ENCODE results near the gene KIDINS220. TPM values are rescaled to one million over a fixed set of nuclear protein-coding genes. Genes with fewer than 3 reads are reported as not detected.

KIDINS220 gene
- total and polyA plus RNA-seq, 3 experiments from 2014 or later = 25.6 to 33.2 (median 33.1) TPM

GRCh38 chr2:8693157-8693821 is 144.1 kb downstream of the KIDINS220 start:
- ChIA-PET POLR2A (no interaction called here), CTCF (interaction anchor here (1.2 to 1.9 kb wide), 3 partner anchors 33 to 1596 kb away, joined by 3 to 5 read pairs (median 5); no protein-coding TSS in a partner anchor)
- H3K9me3 Mint-ChIP-seq = peaks cover 0 to 5% (median 0%) of the 10 kb centered on the region in 5 donors
- H3K4me1 Mint-ChIP-seq = peaks cover 0 to 4% (median 4%) of the 10 kb centered on the region in 3 donors
- H3K27me3 Mint-ChIP-seq = peaks cover 13 to 28% of the 10 kb centered on the region in 2 donors
- Histone ChIP-seq H3K36me3 (ENCODE audit: insufficient read depth, low read length) (no peaks in the 10 kb centered on the region), H3K9me3 (ENCODE audit: low read length) (no peaks in the 10 kb centered on the region), H3K4me1 (ENCODE audit: insufficient read depth, low read length) (no peaks in the 10 kb centered on the region), H3K27me3 (ENCODE audit: insufficient read depth, low read length, poor library complexity, severe bottlenecking) (peaks cover 6% of the 10 kb centered on the region), H3K27ac (ENCODE audit: low read depth, low read length) (no peak overlapping the region), H3K4me3 (ENCODE audit: low read length) (no peak overlapping the region)
- peak overlapping the region in 4 of 7 donors; percentile 8 to 54 (median 45) for H3K4me3 Mint-ChIP-seq
- DNase-seq = peak in 1 of 5 donors; percentile 31
- no peak overlapping the region for H3K27ac Mint-ChIP-seq
- H3K36me3 Mint-ChIP-seq = peaks cover 0 to 19% (median 7%) of the 10 kb centered on the region in 3 donors

GRCh38 chr2:8692783-8693156 is 144.6 kb downstream of the KIDINS220 start:
- ChIA-PET POLR2A (no interaction called here), CTCF (interaction anchor here (1.2 to 1.9 kb wide), 3 partner anchors 33 to 1595 kb away, joined by 3 to 5 read pairs (median 5); no protein-coding TSS in a partner anchor)
- Mint-ChIP-seq H3K9me3 (peaks cover 0 to 3% (median 0%) of the 10 kb centered on the region in 5 donors), H3K36me3 (peaks cover 0 to 18% (median 7%) of the 10 kb centered on the region in 3 donors), H3K4me3 (no peak overlapping the region), H3K27me3 (peaks cover 13 to 28% of the 10 kb centered on the region in 2 donors), H3K27ac (no peak overlapping the region), H3K4me1 (peaks cover 0 to 4% (median 4%) of the 10 kb centered on the region in 3 donors)
- Histone ChIP-seq H3K4me3 (ENCODE audit: low read length) (no peak overlapping the region), H3K36me3 (ENCODE audit: insufficient read depth, low read length) (no peaks in the 10 kb centered on the region), H3K9me3 (ENCODE audit: low read length) (no peaks in the 10 kb centered on the region), H3K27ac (ENCODE audit: low read depth, low read length) (no peak overlapping the region), H3K4me1 (ENCODE audit: insufficient read depth, low read length) (no peaks in the 10 kb centered on the region), H3K27me3 (ENCODE audit: insufficient read depth, low read length, poor library complexity, severe bottlenecking) (peaks cover 6% of the 10 kb centered on the region)
- no peak for DNase-seq

GRCh38 chr2:8691859-8692437 is 145.5 kb downstream of the KIDINS220 start:
- H3K4me1 Mint-ChIP-seq = peaks cover 0 to 4% (median 4%) of the 10 kb centered on the region in 3 donors
- Histone ChIP-seq H3K4me3 (ENCODE audit: low read length) (no peak overlapping the region), H3K4me1 (ENCODE audit: insufficient read depth, low read length) (no peaks in the 10 kb centered on the region), H3K9me3 (ENCODE audit: low read length) (no peaks in the 10 kb centered on the region), H3K27me3 (ENCODE audit: insufficient read depth, low read length, poor library complexity, severe bottlenecking) (peaks cover 6% of the 10 kb centered on the region), H3K27ac (ENCODE audit: low read depth, low read length) (no peak overlapping the region), H3K36me3 (ENCODE audit: insufficient read depth, low read length) (no peaks in the 10 kb centered on the region)
- H3K36me3 Mint-ChIP-seq = peaks cover 0 to 18% (median 9%) of the 10 kb centered on the region in 3 donors
- ChIA-PET POLR2A (no interaction called here), CTCF (interaction anchor here (1.9 kb wide), 1 partner anchor 1265 kb away, joined by 5 read pairs; no protein-coding TSS in a partner anchor)
- no peak for DNase-seq
- H3K4me3 Mint-ChIP-seq = peak overlapping the region in 1 of 7 donors; percentile 8
- H3K27ac Mint-ChIP-seq = no peak overlapping the region
- peaks cover 14 to 28% of the 10 kb centered on the region in 2 donors for H3K27me3 Mint-ChIP-seq
- H3K9me3 Mint-ChIP-seq = no peaks in the 10 kb centered on the region

DNA sequence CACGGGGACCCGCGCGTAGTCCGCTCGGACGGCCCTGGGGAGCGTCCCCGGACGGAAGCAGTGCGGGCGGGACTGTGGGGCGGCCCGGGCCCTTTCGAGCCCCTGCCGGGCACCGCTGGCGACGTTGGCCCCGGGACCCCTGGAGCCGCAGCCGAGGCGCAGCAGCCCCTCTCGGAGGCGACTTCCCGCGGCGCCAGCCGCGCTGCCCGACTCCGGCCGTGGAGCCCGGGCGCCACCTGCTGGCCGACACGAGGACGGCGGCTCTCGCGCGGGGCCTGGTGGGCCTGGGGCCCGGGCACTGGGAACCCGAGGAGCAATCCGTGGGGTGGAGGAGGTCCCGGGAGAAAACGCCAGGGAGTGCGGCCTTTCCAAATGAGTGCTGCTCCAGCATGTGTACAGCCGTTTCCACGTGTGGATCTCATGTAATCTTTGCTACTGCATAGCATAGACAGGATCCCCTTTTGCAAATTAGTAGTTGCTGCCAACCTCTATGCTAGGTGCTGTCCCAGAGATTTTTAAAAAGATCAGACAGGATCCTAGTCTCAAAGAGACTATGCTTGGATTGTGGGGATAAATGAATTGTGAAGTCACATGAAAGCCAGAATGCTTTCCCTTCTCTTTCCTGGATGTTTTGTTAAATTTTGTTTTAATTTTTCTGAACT is 151.6 kb downstream of the KIDINS220 start:
- ChIA-PET POLR2A (interaction anchor here (1.0 to 1.7 kb wide), 2 partner anchors 1255 to 1258 kb away, joined by 3 to 8 read pairs; no protein-coding TSS in a partner anchor), CTCF (interaction anchor here (1.7 kb wide), 2 partner anchors 960 to 1257 kb away, joined by 9 to 12 read pairs; no protein-coding TSS in a partner anchor)
- H3K36me3 Mint-ChIP-seq = peaks cover 6 to 23% (median 16%) of the 10 kb centered on the region in 3 donors
- H3K4me1 Mint-ChIP-seq = peaks cover 14 to 18% (median 17%) of the 10 kb centered on the region in 3 donors
- H3K9me3 Mint-ChIP-seq = no peaks in the 10 kb centered on the region
- Histone ChIP-seq H3K4me3 (ENCODE audit: low read length) (peak overlapping the region; percentile 63), H3K36me3 (ENCODE audit: insufficient read depth, low read length) (no peaks in the 10 kb centered on the region), H3K27me3 (ENCODE audit: insufficient read depth, low read length, poor library complexity, severe bottlenecking) (no peaks in the 10 kb centered on the region), H3K4me1 (ENCODE audit: insufficient read depth, low read length) (peaks cover 5% of the 10 kb centered on the region), H3K9me3 (ENCODE audit: low read length) (no peaks in the 10 kb centered on the region), H3K27ac (ENCODE audit: low read depth, low read length) (peak overlapping the region; percentile 70)
- peaks cover 5 to 8% of the 10 kb centered on the region in 2 donors for H3K27me3 Mint-ChIP-seq
- DNase-seq = peak; percentile 74 to 82 (median 77)
- peak overlapping the region; percentile 55 to 87 (median 74) for H3K27ac Mint-ChIP-seq
- peak overlapping the region; percentile 71 to 88 (median 75) for H3K4me3 Mint-ChIP-seq

- H3K4me1 Mint-ChIP-seq = peaks cover 21 to 25% (median 25%) of the 10 kb centered on the region in 3 donors
- H3K4me1 ChIP-seq (ENCODE audit: insufficient read depth, low read length) = peaks cover 13% of the 10 kb centered on the region
- peaks cover 6 to 23% (median 15%) of the 10 kb centered on the region in 3 donors for H3K36me3 Mint-ChIP-seq
- peak; percentile 25 to 69 (median 38) for DNase-seq
- no peaks in the 10 kb centered on the region for H3K27me3 ChIP-seq (ENCODE audit: insufficient read depth, low read length, poor library complexity, severe bottlenecking)
- H3K27ac ChIP-seq (ENCODE audit: low read depth, low read length) = peak overlapping the region; percentile 70
- CTCF ChIA-PET = interaction anchor here (1.0 to 1.7 kb wide), 9 partner anchors 9 to 1480 kb away, joined by 3 to 12 read pairs (median 3); no protein-coding TSS in a partner anchor
- H3K36me3 ChIP-seq (ENCODE audit: insufficient read depth, low read length) = no peaks in the 10 kb centered on the region
- peak overlapping the region; percentile 81 to 99 (median 96) for H3K27ac Mint-ChIP-seq
- H3K4me3 ChIP-seq (ENCODE audit: low read length) = peak overlapping the region; percentile 63
- H3K9me3 ChIP-seq (ENCODE audit: low read length) = no peaks in the 10 kb centered on the region
- H3K4me3 Mint-ChIP-seq = peak overlapping the region; percentile 94 to 100 (median 99)
- H3K9me3 Mint-ChIP-seq = no peaks in the 10 kb centered on the region
- H3K27me3 Mint-ChIP-seq = peaks cover 5 to 6% of the 10 kb centered on the region in 2 donors
- POLR2A ChIA-PET = interaction anchor here (1.0 to 1.7 kb wide), 6 partner anchors 196 to 1482 kb away, joined by 3 to 8 read pairs (median 5); no protein-coding TSS in a partner anchor
These were observed 152.3 kb downstream of the KIDINS220 start for GRCh38 chr2:8684878-8685696.

DNA sequence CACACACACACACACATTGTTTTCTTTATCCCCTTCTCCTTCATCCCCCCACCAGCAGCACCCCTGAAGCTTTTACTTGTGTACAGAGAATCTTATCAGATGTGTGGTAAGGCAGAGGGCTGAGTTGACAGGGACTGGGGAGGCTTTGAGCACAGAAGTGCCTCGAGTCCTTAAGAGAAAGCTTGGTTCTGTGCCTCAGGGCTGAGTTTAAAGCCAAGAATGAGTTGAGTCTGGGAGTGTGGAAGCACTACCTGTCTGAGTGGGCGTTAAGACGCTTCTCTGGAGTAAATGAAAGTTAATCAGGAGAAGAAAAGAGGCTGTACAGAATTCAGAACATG is 152.9 kb downstream of the KIDINS220 start:
- Mint-ChIP-seq H3K9me3 (no peaks in the 10 kb centered on the region), H3K27me3 (peaks cover 3 to 5% of the 10 kb centered on the region in 2 donors), H3K27ac (peak overlapping the region; percentile 81 to 99 (median 96)), H3K4me3 (peak overlapping the region; percentile 94 to 100 (median 99)), H3K4me1 (peaks cover 26 to 31% (median 31%) of the 10 kb centered on the region in 3 donors), H3K36me3 (peaks cover 4 to 23% (median 12%) of the 10 kb centered on the region in 3 donors)
- Histone ChIP-seq H3K27me3 (ENCODE audit: insufficient read depth, low read length, poor library complexity, severe bottlenecking) (no peaks in the 10 kb centered on the region), H3K27ac (ENCODE audit: low read depth, low read length) (peak overlapping the region; percentile 70), H3K4me3 (ENCODE audit: low read length) (peak overlapping the region; percentile 63), H3K4me1 (ENCODE audit: insufficient read depth, low read length) (peaks cover 19% of the 10 kb centered on the region), H3K36me3 (ENCODE audit: insufficient read depth, low read length) (no peaks in the 10 kb centered on the region), H3K9me3 (ENCODE audit: low read length) (no peaks in the 10 kb centered on the region)
- CTCF ChIA-PET = interaction anchor here (0.8 to 1.7 kb wide), 10 partner anchors 8 to 1480 kb away, joined by 3 to 12 read pairs (median 3); no protein-coding TSS in a partner anchor
- POLR2A ChIA-PET = interaction anchor here (1.0 to 1.7 kb wide), 5 partner anchors 196 to 1481 kb away, joined by 3 to 8 read pairs (median 7); no protein-coding TSS in a partner anchor
- peak; percentile 30 to 57 (median 57) for DNase-seq
